Transverse colon (tissue), 4 donors: ENCODE data around the gene SLC30A1.

ENCODE experiments used
- POLR2A ChIP-seq: fragments of 450-650 bp; IDR thresholded peaks from one replicate; pipeline ENCODE4 v1.6.1; 2016; ENCODE audit warnings: antibody characterized with exemption, mild to moderate bottlenecking, moderate library complexity
- POLR2AphosphoS5 ChIP-seq, 3 donors: sonication (generic); formaldehyde crosslinking; IDR thresholded peaks; one replicate each; pipeline ENCODE4 v1.6.1; 2016; ENCODE audit warnings: antibody characterized with exemption in 3 of 3
- TF ChIP-seq, protein P1 (sequence below), 5 experiments: fragments of 200-600 bp in 3 of 5; fragments of 450-650 bp in 2 of 5; sonication (generic) in 3 of 5; IDR thresholded peaks; 1 replicate in 2 of 5; 2 replicates in 3 of 5; pipeline ENCODE4 v1.5.1; 2016 to 2017; ENCODE audit warnings: antibody characterized with exemption in 5 of 5, inconsistent platforms in 3 of 5, mild to moderate bottlenecking in 2 of 5, moderate library complexity in 1 of 5

DNA sequence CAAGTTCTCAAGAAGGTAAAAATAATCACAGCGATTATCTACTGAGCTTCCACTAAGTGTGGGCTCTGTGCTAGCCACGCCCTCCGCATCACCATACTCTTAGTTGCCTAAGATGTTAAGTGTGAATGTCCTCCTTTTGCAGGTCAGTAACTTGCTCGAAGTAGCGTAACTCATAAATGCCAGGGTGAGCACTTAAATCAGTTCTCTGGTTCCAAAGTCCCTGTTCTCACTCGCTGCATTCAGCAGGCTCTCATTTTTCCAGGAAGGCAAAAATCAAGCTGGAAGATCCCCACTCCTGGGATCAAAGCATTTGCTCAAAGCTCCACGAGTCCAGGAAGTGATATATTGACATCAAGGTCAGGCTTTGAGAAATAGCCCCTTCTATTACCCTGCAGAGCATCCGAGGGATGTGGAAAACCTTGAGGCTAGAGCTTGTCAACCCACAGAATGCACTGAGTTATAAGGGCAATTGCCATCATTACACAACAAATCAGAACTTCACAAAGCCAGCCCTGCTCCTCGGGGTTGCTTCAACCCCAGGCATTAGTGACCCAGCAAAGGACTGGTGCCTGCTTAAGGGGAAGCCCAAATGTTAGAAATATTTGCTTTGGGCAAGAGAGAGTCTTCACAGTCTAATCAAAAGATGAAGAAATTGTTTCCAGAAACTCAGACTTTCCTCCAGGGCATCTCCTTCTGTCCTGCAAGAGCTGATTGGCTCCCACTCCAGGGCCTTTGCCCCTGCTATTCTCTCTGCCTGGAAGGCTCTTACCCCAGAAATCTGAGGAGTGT, 19.5 kb downstream of the SLC30A1 start:
- TF ChIP-seq, protein P1, sequence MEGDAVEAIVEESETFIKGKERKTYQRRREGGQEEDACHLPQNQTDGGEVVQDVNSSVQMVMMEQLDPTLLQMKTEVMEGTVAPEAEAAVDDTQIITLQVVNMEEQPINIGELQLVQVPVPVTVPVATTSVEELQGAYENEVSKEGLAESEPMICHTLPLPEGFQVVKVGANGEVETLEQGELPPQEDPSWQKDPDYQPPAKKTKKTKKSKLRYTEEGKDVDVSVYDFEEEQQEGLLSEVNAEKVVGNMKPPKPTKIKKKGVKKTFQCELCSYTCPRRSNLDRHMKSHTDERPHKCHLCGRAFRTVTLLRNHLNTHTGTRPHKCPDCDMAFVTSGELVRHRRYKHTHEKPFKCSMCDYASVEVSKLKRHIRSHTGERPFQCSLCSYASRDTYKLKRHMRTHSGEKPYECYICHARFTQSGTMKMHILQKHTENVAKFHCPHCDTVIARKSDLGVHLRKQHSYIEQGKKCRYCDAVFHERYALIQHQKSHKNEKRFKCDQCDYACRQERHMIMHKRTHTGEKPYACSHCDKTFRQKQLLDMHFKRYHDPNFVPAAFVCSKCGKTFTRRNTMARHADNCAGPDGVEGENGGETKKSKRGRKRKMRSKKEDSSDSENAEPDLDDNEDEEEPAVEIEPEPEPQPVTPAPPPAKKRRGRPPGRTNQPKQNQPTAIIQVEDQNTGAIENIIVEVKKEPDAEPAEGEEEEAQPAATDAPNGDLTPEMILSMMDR (IDR thresholded peaks at IDR 0.05), result no peak
- TF ChIP-seq POLR2A (no peak), POLR2AphosphoS5 (IDR thresholded peaks at IDR 0.05) (no peak)
